H1 (cell line): ENCODE results near the gene UTP25. TPM values are rescaled to one million over a fixed set of nuclear protein-coding genes. Genes with fewer than 3 reads are reported as not detected.

Source experiments
- CTCF ChIA-PET: fragments of 300-600 bp; sonication (Branson Sonifier 250); formaldehyde crosslinking; loops from one replicate; lab custom pipeline; 2021; ENCODE audit not compliant: partially characterized antibody; lab: Charles Lee
- POLR2A ChIA-PET: fragments of 300-600 bp; sonication (Branson Sonifier 250); formaldehyde crosslinking; loops from one replicate; lab custom pipeline; 2021; ENCODE audit warnings: inconsistent platforms; ENCODE audit not compliant: partially characterized antibody; lab: Charles Lee
- DNase-seq, 2 experiments: peaks; one replicate each; pipeline versions ENCODE4 v3.0.0 to v3.0.0-alpha.2; 2010 to 2022; ENCODE audit warnings: low spot score in 2 of 2, low read depth in 1 of 2, mixed read lengths in 1 of 2
- FAIRE-seq: peaks from 2 replicates; lab custom pipeline; 2011; peaks lifted over from hg19 to GRCh38; lab: Jason Lieb, UNC
- H2AFZ ChIP-seq: 2 replicates; pipeline ENCODE4 v1.8.1; 2012; ENCODE audit warnings: low read length, inconsistent platforms
- H2AK5ac ChIP-seq: 2 replicates; pipeline ENCODE4 v1.6.1; 2013; ENCODE audit warnings: low read depth, low read length
- H2BK120ac ChIP-seq: replicated peaks from 2 replicates; pipeline ENCODE3; 2013; ENCODE audit warnings: low read depth, low read length, inconsistent platforms
- H2BK12ac ChIP-seq: 2 replicates; pipeline ENCODE4 v1.6.1; 2013; ENCODE audit warnings: low read depth, low read length
- H2BK15ac ChIP-seq: 2 replicates; pipeline ENCODE4 v1.6.1; 2013; ENCODE audit warnings: low read length
- H2BK20ac ChIP-seq: 2 replicates; pipeline ENCODE4 v1.6.1; 2013; ENCODE audit warnings: low read length
- H2BK5ac ChIP-seq: 2 replicates; pipeline ENCODE4 v1.6.1; 2013; ENCODE audit warnings: low read depth, low read length
- H3K14ac ChIP-seq: 2 replicates; pipeline ENCODE4 v1.6.1; 2013; ENCODE audit warnings: inconsistent platforms; ENCODE audit not compliant: insufficient read length
- H3K18ac ChIP-seq: 2 replicates; pipeline ENCODE4 v1.6.1; 2013; ENCODE audit warnings: low read length; ENCODE audit errors: extremely low read depth
- H3K23ac ChIP-seq: 2 replicates; pipeline ENCODE4 v1.6.1; 2013; ENCODE audit warnings: inconsistent platforms; ENCODE audit not compliant: insufficient read length
- H3K23me2 ChIP-seq: 2 replicates; pipeline ENCODE4 v1.6.1; 2013; ENCODE audit warnings: low read depth, low read length
- H3K27ac ChIP-seq: 2 replicates; pipeline ENCODE4 v1.6.1; 2011; ENCODE audit warnings: low read depth, low read length, inconsistent platforms
- H3K27me3 ChIP-seq, 4 experiments: replicated peaks in 1 of 4; 1 replicate in 1 of 4; 2 replicates in 3 of 4; pipeline versions ENCODE4 v1.6.1 to v1.8.1; 2011 to 2013; ENCODE audit warnings: low read length in 3 of 4, mild to moderate bottlenecking in 3 of 4, inconsistent platforms in 2 of 4, mixed read lengths in 2 of 4, moderate library complexity in 1 of 4; ENCODE audit not compliant: control insufficient read depth in 3 of 4, insufficient read depth in 3 of 4; ENCODE audit errors: extremely low read depth in 1 of 4
- H3K36me3 ChIP-seq, 4 experiments: 2 replicates each; pipeline versions ENCODE4 v1.6.1 to v1.8.1; 2011 to 2013; ENCODE audit warnings: mild to moderate bottlenecking in 4 of 4, low read length in 3 of 4, moderate library complexity in 2 of 4, control low read depth in 1 of 4, inconsistent platforms in 1 of 4; ENCODE audit not compliant: insufficient read depth in 4 of 4, control insufficient read depth in 2 of 4
- H3K4ac ChIP-seq: replicated peaks from 2 replicates; pipeline ENCODE3; 2013; ENCODE audit warnings: low read length, low read depth, mixed read lengths, inconsistent platforms; ENCODE audit not compliant: insufficient read length
- H3K4me1 ChIP-seq, 4 experiments: replicated peaks in 1 of 4; 1 replicate in 1 of 4; 2 replicates in 3 of 4; pipeline versions ENCODE4 v1.6.1 to v1.8.1; 2011 to 2013; ENCODE audit warnings: low read length in 3 of 4, inconsistent platforms in 2 of 4, mixed read lengths in 1 of 4; ENCODE audit not compliant: insufficient read depth in 4 of 4, control insufficient read depth in 3 of 4
- H3K4me2 ChIP-seq, 2 experiments: 2 replicates each; pipeline versions ENCODE4 v1.6.1 to v1.8.1; 2011 to 2013; ENCODE audit warnings: low read depth in 2 of 2, low read length in 2 of 2, control low read depth in 1 of 2, inconsistent platforms in 1 of 2, mild to moderate bottlenecking in 1 of 2; ENCODE audit not compliant: insufficient read depth in 1 of 2
- H3K4me3 ChIP-seq, 4 experiments: fragments of 200-600, 300-600 bp in 1 of 4; sonication (generic), shearing (Covaris generic), sonication (Bioruptor Twin) in 1 of 4; 2 replicates each; pipeline versions ENCODE4 v1.5.1 to v1.8.1; 2011 to 2016; ENCODE audit warnings: low read length in 4 of 4, low read depth in 3 of 4, control low read depth in 2 of 4, inconsistent platforms in 2 of 4, mild to moderate bottlenecking in 2 of 4, mixed read lengths in 1 of 4, moderate library complexity in 1 of 4; ENCODE audit not compliant: insufficient read depth in 2 of 4; ENCODE audit errors: extremely low read depth in 1 of 4
- H3K56ac ChIP-seq: replicated peaks from 2 replicates; pipeline ENCODE3; 2013; ENCODE audit warnings: low read depth, mild to moderate bottlenecking, mixed read lengths, low read length, inconsistent platforms; ENCODE audit not compliant: insufficient read length
- H3K79me1 ChIP-seq: 2 replicates; pipeline ENCODE4 v1.6.1; 2013; ENCODE audit warnings: low read depth, low read length, control low read depth
- H3K79me2 ChIP-seq, 2 experiments: 2 replicates each; pipeline versions ENCODE4 v1.6.1 to v1.8.1; 2012 to 2013; ENCODE audit warnings: low read length in 2 of 2, mild to moderate bottlenecking in 2 of 2, inconsistent platforms in 1 of 2; ENCODE audit not compliant: insufficient read depth in 2 of 2, control insufficient read depth in 1 of 2
- H3K9ac ChIP-seq, 4 experiments: replicated peaks in 1 of 4; 1 replicate in 1 of 4; 2 replicates in 3 of 4; pipeline versions ENCODE4 v1.6.1 to v1.8.1; 2011 to 2013; ENCODE audit warnings: low read depth in 3 of 4, low read length in 3 of 4, control low read depth in 2 of 4, mild to moderate bottlenecking in 2 of 4, moderate library complexity in 2 of 4, inconsistent platforms in 1 of 4; ENCODE audit errors: extremely low read depth in 1 of 4
- H3K9me3 ChIP-seq, 2 experiments: 2 replicates each; pipeline versions ENCODE4 v1.6.1 to v1.8.1; 2012 to 2013; ENCODE audit warnings: mild to moderate bottlenecking in 2 of 2, moderate library complexity in 2 of 2, control low read depth in 1 of 2, inconsistent platforms in 1 of 2, low read depth in 1 of 2, low read length in 1 of 2, mixed read lengths in 1 of 2; ENCODE audit not compliant: insufficient read depth in 2 of 2
- H4K20me1 ChIP-seq, 2 experiments: replicated peaks in 1 of 2; 2 replicates each; pipeline versions ENCODE3 to v1.8.1; 2011 to 2013; ENCODE audit warnings: inconsistent platforms in 2 of 2, low read length in 2 of 2, mild to moderate bottlenecking in 1 of 2; ENCODE audit not compliant: insufficient read depth in 2 of 2, control insufficient read depth in 1 of 2
- H4K5ac ChIP-seq: 2 replicates; pipeline ENCODE4 v1.6.1; 2013; ENCODE audit warnings: low read length, low read depth, mixed read lengths, inconsistent platforms; ENCODE audit not compliant: insufficient read length
- H4K8ac ChIP-seq: 2 replicates; pipeline ENCODE4 v1.8.0; 2013; ENCODE audit warnings: mild to moderate bottlenecking, moderate library complexity, low read length, inconsistent platforms; ENCODE audit not compliant: insufficient read depth; ENCODE audit errors: extremely low read depth
- H4K91ac ChIP-seq: replicated peaks from 2 replicates; pipeline ENCODE3; 2013; ENCODE audit warnings: low read length, mixed read lengths, inconsistent platforms; ENCODE audit not compliant: insufficient read length
- CEBPB ChIP-seq: IDR thresholded peaks from 2 replicates; pipeline ENCODE4 v1.6.1; 2012; ENCODE audit warnings: low read depth, low read length
- CREB1 ChIP-seq: IDR thresholded peaks from 2 replicates; pipeline ENCODE4 v1.6.1; 2012; ENCODE audit warnings: inconsistent platforms
- CTBP2 ChIP-seq: IDR thresholded peaks from 2 replicates; pipeline ENCODE4 v1.7.0; 2011; ENCODE audit warnings: borderline replicate concordance, mild to moderate bottlenecking, moderate library complexity, mixed read lengths, low read length; ENCODE audit not compliant: insufficient read depth, insufficient read length
- KDM1A ChIP-seq: fragments of 200-600, 300-600 bp; sonication (generic); IDR thresholded peaks from 2 replicates; pipeline ENCODE4 v1.7.1; 2016; ENCODE audit warnings: mild to moderate bottlenecking, low read length, borderline replicate concordance
- POLR2AphosphoS5 ChIP-seq: IDR thresholded peaks from 2 replicates; pipeline ENCODE4 v1.6.1; 2011; ENCODE audit warnings: low read depth, low read length
- RBBP5 ChIP-seq: IDR thresholded peaks from 2 replicates; pipeline ENCODE4 v1.7.1; 2012; ENCODE audit warnings: low read depth, mild to moderate bottlenecking, inconsistent platforms, low read length, moderate library complexity, borderline replicate concordance
- ZNF274 ChIP-seq: IDR thresholded peaks from 2 replicates; pipeline ENCODE4 v1.7.0; 2012; ENCODE audit warnings: low read length, borderline replicate concordance; ENCODE audit errors: extremely low read depth
- WGBS, 2 experiments: shearing (Covaris generic) in 1 of 2; methylation state at CpG; one replicate each; pipeline versions ENCODE4 v1.1.6 to v1.1.7; 2013 to 2015; ENCODE audit warnings: low lambda C conversion rate in 2 of 2, mixed read lengths in 2 of 2, inconsistent platforms in 1 of 2, low coverage in 1 of 2, missing lambda C conversion rate in 1 of 2; ENCODE audit not compliant: insufficient replicate concordance in 2 of 2, insufficient coverage in 1 of 2, insufficient read length in 1 of 2; ENCODE audit errors: extremely low coverage in 1 of 2, missing lambda C conversion rate in 1 of 2; 5-methylcytosine and 5-hydroxymethylcytosine counted together
- polyA plus RNA-seq, 7 experiments: library from polyadenylated mRNA; depleted of rRNA in 3 of 7; stranded (reverse) in 5 of 7; unstranded in 2 of 7; fragments of >200 nt in 5 of 7; fragments of 200-250 nt in 2 of 7; gene quantifications; 1 replicate in 5 of 7; 2 replicates in 1 of 7; 4 replicates in 1 of 7; pipeline versions ENCODE4 v1.2.1 to v1.2.3, GENCODE V29; 2011 to 2013; ENCODE audit warnings: missing spikeins in 2 of 7, mixed read lengths in 2 of 7
- total RNA-seq: library from RNA; stranded (reverse); fragmentation: NEBNext Ultra II Directional; extraction: Animal tissue kit (Norgen Biotek cat#: 25700); gene quantifications from 2 replicates; pipeline ENCODE4 v1.2.1, GENCODE V29; 2021
- TF ChIP-seq, protein P1 (sequence below), 3 experiments: IDR thresholded peaks; 1 replicate in 2 of 3; 2 replicates in 1 of 3; pipeline versions ENCODE4 v1.5.1 to v1.6.1; 2011; ENCODE audit warnings: low read length in 3 of 3, mild to moderate bottlenecking in 3 of 3, inconsistent platforms in 2 of 3, low read depth in 1 of 3, moderate library complexity in 1 of 3; ENCODE audit not compliant: insufficient read depth in 1 of 3; ENCODE audit errors: control extremely low read depth in 1 of 3
- TF ChIP-seq, protein P2 (sequence below): IDR thresholded peaks from 2 replicates; pipeline ENCODE4 v1.6.1; 2012; ENCODE audit warnings: inconsistent platforms

Gene UTP25
- total and polyA plus RNA-seq, 2 of the 8 experiments (the other 6 are each of a cell fraction or from before 2014, with no cell fraction given) = 4.0 to 7.6 TPM

DNA sequence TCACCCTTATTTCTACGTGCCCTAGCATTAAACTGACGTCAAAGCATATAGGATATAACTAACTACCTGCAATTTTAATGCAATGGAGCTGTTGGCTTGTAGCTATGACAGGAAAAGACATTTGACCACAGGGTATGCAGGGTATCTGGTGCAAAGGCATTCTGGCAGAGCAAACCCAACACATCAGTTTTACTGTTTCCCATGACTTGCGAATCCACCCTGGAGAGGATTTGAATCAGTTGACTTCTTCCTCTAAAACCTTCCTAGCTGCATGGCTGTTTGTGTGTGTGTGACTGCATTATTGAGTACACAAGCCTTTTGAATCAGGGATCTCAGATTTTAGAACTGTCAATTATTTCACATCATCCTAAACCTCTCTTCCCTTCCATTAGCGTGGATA lies 68.6 kb downstream of the UTP25 start:
- Histone ChIP-seq H3K18ac (no peak overlapping the region), H2AK5ac (no peak overlapping the region), H3K4me3 (no peak overlapping the region), H2BK20ac (no peak overlapping the region), H4K20me1 (no peaks in the 10 kb centered on the region), H4K5ac (no peak overlapping the region), H2AFZ (no peak overlapping the region), H3K4me1 (no peaks in the 10 kb centered on the region), H3K23ac (no peak overlapping the region), H2BK120ac (no peak overlapping the region), H4K8ac (no peak overlapping the region), H3K79me1 (no peaks in the 10 kb centered on the region), H3K4me2 (no peak overlapping the region), H3K23me2 (no peaks in the 10 kb centered on the region), H3K27ac (no peak overlapping the region), H4K91ac (no peak overlapping the region), H3K56ac (no peak overlapping the region), H3K27me3 (no peaks in the 10 kb centered on the region), H2BK12ac (no peak overlapping the region), H3K9ac (no peak overlapping the region), H2BK15ac (no peak overlapping the region), H3K14ac (no peak overlapping the region), H3K9me3 (no peaks in the 10 kb centered on the region), H3K79me2 (no peaks in the 10 kb centered on the region), H3K36me3 (no peaks in the 10 kb centered on the region), H3K4ac (no peak overlapping the region), H2BK5ac (no peak overlapping the region)
- no peak for FAIRE-seq
- POLR2A ChIA-PET = no interaction called here
- TF ChIP-seq ZNF274 = no peak
- TF ChIP-seq CREB1 = no peak
- TF ChIP-seq, protein P1, sequence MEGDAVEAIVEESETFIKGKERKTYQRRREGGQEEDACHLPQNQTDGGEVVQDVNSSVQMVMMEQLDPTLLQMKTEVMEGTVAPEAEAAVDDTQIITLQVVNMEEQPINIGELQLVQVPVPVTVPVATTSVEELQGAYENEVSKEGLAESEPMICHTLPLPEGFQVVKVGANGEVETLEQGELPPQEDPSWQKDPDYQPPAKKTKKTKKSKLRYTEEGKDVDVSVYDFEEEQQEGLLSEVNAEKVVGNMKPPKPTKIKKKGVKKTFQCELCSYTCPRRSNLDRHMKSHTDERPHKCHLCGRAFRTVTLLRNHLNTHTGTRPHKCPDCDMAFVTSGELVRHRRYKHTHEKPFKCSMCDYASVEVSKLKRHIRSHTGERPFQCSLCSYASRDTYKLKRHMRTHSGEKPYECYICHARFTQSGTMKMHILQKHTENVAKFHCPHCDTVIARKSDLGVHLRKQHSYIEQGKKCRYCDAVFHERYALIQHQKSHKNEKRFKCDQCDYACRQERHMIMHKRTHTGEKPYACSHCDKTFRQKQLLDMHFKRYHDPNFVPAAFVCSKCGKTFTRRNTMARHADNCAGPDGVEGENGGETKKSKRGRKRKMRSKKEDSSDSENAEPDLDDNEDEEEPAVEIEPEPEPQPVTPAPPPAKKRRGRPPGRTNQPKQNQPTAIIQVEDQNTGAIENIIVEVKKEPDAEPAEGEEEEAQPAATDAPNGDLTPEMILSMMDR (IDR thresholded peaks at IDR 0.05; ENCODE audit: control extremely low read depth in 1 of 3, insufficient read depth in 1 of 3, low read depth in 1 of 3, low read length in 3 of 3) = no peak
- no peak for TF ChIP-seq CTBP2
- no peak for TF ChIP-seq POLR2AphosphoS5
- no peak for TF ChIP-seq RBBP5
- no peak for TF ChIP-seq CEBPB
- no peak for TF ChIP-seq KDM1A
- TF ChIP-seq, protein P2, sequence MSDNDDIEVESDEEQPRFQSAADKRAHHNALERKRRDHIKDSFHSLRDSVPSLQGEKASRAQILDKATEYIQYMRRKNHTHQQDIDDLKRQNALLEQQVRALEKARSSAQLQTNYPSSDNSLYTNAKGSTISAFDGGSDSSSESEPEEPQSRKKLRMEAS = no peak
- no peak for DNase-seq
- CTCF ChIA-PET = interaction anchor here (1.8 to 2.4 kb wide), 2 partner anchors 36 to 98 kb away, joined by 4 to 7 read pairs; no protein-coding TSS in a partner anchor
- WGBS, 2 experiments = 91% methylated on average over 4 of the region's 4 CpGs; no CpG with 5 or more reads in 1 of the 2 experiments
